G401 (cell line): ENCODE results near the gene ZNF516. TPM values are rescaled to one million over a fixed set of nuclear protein-coding genes. Genes with fewer than 3 reads are reported as not detected.

Experiments
- DNase-seq: peaks from one replicate; pipeline ENCODE4 v3.0.0-alpha.2; 2015; ENCODE audit warnings: low spot score
- in situ Hi-C: cut with HindIII; loops from 2 replicates; pipeline ENCODE4 v1.10.0; 2016; ENCODE audit warnings: low sequenced_read_pairs, mixed read lengths
- total RNA-seq: library from RNA; depleted of rRNA; stranded (reverse); fragments of >200 nt; shearing (Covaris generic); gene quantifications from 2 replicates; pipeline ENCODE4 v1.2.3, GENCODE V29; 2014

ZNF516 gene
- total RNA-seq, 1 experiment from 2014 or later = 9.6 TPM

- in situ Hi-C loops = no loop called here
- DNase-seq = no peak
Measured at GRCh38 chr18:76447258-76447890, 47.7 kb downstream of the ZNF516 start.

GRCh38 chr18:76446321-76447257 is 48.5 kb downstream of the ZNF516 start:
- in situ Hi-C loops = no loop called here
- no peak for DNase-seq

GRCh38 chr18:76445741-76446232 is 49.3 kb downstream of the ZNF516 start:
- no peak for DNase-seq
- in situ Hi-C loops = no loop called here

- DNase-seq = no peak
- in situ Hi-C loops = no loop called here
Measured at GRCh38 chr18:76445275-76445674, 49.8 kb downstream of the ZNF516 start.

- no peak for DNase-seq
- in situ Hi-C loops = no loop called here
Measured at GRCh38 chr18:76444446-76445105, 50.5 kb downstream of the ZNF516 start.

- in situ Hi-C loops = no loop called here
- no peak for DNase-seq
Measured at GRCh38 chr18:76443519-76444445, 51.3 kb downstream of the ZNF516 start.

GRCh38 chr18:76442413-76443171 is 52.5 kb downstream of the ZNF516 start:
- DNase-seq = no peak
- in situ Hi-C loops = no loop called here

GRCh38 chr18:76441668-76442412 is 53.2 kb downstream of the ZNF516 start:
- in situ Hi-C loops = no loop called here
- DNase-seq = no peak

- no peak for DNase-seq
- in situ Hi-C loops = no loop called here
Measured at GRCh38 chr18:76441002-76441667, 53.9 kb downstream of the ZNF516 start.

- in situ Hi-C loops = no loop called here
- no peak for DNase-seq
Measured at GRCh38 chr18:76437910-76438309, 57.1 kb downstream of the ZNF516 start.

- in situ Hi-C loops = no loop called here
- no peak for DNase-seq
Measured at GRCh38 chr18:76437011-76437410, 58.0 kb downstream of the ZNF516 start.

- in situ Hi-C loops = no loop called here
- no peak for DNase-seq
Measured at GRCh38 chr18:76436342-76436741, 58.7 kb downstream of the ZNF516 start.

- in situ Hi-C loops = no loop called here
- no peak for DNase-seq
Measured at GRCh38 chr18:76435316-76435989, 59.6 kb downstream of the ZNF516 start.

- in situ Hi-C loops = no loop called here
- no peak for DNase-seq
Measured at GRCh38 chr18:76434452-76434851, 60.6 kb downstream of the ZNF516 start.

GRCh38 chr18:76433788-76434187 is 61.3 kb downstream of the ZNF516 start:
- in situ Hi-C loops = no loop called here

GRCh38 chr18:76432970-76433767 is 61.9 kb downstream of the ZNF516 start:
- no peak for DNase-seq
- in situ Hi-C loops = no loop called here

More at GRCh38 chr18:76433788-76434187, 61.3 kb downstream of the ZNF516 start:
- no peak for DNase-seq
